Activated CD4-positive, alpha-beta T cell treated with anti-CD3 and anti-CD28 coated beads for 24 hours (primary cell): ENCODE measurements around the gene GNA14.
"Not testable (repeated sequence)": the region's sequence is repeated elsewhere in the genome, so short reads cannot be mapped to it uniquely, and the experiment has no call there.

ENCODE experiments used
- DNase-seq, 2 donors: peaks; one replicate each; pipeline ENCODE4 v3.0.0-alpha.2; 2020; ENCODE audit warnings: low read depth in 2 of 2

Gene GNA14

DNA sequence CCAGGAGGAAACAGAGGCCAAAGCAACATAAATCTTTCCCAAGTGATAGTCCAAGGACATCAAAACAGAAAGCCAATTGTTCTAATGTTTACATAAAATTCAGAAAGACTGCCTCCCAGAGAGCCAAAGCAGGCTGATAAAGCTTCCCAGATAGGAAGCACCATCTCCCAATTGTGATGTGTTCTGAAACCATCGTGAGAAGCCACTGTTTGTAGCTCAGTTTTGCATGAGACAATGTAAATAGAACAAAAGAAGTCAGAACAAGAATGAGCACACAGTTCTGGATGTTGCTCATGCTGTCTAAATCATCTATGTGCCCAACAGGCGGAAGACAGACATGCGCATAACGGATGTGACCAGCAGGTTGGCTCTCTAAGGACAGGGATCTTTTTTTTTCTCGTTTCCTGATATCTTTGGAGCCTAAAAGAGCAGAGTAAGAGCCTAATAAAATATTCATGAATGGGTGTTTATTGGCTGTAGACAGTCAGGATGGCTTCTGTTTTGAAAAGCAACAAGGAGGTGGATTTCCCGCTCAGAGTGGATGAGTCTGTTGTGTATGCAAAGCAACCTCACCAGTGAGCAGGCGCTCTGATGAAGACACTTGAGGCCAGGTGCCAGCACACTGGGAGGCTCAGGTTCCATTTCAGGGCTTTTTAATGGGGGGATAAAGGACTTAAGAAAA is 113.6 kb downstream of the GNA14 start:
- DNase-seq = no peak

GRCh38 chr9:77533671-77534070 is 114.5 kb downstream of the GNA14 start:
- no peak for DNase-seq

- no peak for DNase-seq
Observed at GRCh38 chr9:77532607-77533006, 115.5 kb downstream of the GNA14 start.

- DNase-seq = no peak
Observed at GRCh38 chr9:77531400-77531799, 116.7 kb downstream of the GNA14 start.

GRCh38 chr9:77523891-77524290 is 124.2 kb downstream of the GNA14 start:
- no peak for DNase-seq

GRCh38 chr9:77521091-77521490 is 127.0 kb downstream of the GNA14 start:
- no peak for DNase-seq

DNA sequence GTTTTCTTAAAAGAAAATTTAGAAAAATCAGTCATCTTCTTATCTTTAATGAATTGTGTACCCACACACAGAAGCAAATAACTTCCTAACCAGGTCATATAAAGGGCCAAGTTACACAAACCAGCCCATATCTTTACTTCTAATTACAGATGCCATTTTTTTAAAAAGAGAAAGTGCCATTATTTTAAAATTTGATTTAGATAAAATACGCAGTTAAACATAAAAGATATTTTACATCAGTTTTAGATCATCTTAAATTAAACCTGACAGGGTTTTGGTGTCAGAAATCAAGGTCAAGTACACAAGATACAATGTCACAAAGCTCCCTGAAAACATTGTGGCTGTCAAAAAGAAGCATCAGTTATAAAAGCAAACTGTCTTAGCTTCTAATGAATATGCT is 129.4 kb downstream of the GNA14 start:
- DNase-seq = no peak

DNA sequence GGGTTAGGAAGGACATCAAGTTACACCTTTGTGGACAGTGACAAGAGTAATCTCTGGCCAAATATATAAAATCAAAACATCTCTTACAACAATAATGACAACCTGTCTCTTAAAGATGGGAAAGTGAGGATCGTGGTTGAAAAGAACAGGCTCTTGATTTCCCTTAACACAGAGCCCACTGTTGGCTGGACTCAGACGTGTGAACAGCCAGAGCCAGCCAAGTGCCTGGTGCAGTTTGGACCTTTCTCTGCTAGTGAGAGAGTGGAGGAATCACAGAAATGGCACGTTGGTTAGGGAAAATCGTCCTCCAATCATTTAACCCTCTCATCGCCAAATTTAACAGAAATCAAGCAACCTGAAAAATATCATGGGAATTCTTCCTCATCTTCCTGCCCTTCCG is 131.3 kb downstream of the GNA14 start:
- DNase-seq = no peak

DNA sequence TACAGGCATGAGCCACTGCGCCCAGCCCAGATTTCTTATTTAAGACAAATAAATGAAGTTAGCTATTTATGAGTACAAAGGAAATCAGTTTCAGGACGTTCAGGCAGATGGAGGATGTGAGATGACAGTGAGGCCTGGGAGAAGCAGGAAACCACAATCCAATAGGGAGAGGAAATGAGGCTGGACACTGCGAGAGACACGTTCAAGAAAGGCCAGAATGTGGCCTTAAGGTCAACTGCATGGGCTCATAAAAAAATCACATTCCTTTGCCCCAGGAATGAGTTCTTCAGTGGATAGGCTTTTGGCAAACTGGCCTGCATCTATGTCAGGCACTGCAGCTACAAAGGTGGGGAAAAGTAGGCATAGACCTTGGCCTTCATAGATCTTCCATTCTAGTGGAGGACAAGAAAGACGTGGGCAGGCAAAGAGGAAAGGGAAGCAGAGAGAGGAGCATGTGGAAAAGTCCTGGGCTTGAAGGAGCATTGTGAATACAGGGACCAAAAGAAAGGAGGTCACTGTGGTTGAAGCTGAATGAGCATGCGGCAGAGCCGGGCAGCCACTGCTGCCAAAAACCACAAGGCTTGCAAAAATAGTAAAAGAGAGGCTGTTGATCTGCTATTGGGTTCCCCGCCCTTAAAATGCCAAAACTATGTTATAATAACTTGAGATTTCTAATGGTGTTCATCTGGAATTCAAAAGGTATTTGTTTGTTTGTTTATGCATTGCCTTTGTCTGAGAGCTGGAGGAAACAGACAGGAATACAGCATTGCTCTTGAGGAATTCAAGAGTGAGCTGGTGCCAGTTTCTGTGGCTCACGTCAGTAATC is 133.0 kb downstream of the GNA14 start:
- DNase-seq = no peak

GRCh38 chr9:77513457-77513856 is 134.7 kb downstream of the GNA14 start:
- DNase-seq = no peak

GRCh38 chr9:77512876-77513275 is 135.2 kb downstream of the GNA14 start:
- no peak for DNase-seq

DNA sequence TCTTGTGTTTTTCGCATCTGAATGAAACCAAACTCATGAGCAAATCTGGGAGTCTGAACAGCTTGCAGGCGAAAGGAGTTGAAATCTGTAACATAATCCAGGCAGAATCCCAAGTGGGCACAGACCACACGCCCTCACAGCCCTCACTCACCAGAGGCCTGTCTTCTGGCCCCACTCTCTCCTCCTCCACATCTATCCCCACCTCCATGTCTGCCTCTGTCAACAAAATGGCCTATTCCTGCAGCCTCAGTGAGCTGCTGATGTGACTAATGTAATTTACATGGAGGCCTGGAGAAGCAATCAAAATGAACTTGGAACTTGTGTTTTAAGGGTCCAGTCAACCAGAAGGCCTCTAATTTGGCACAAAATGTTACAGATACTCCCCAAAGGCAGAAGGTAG is 136.6 kb downstream of the GNA14 start:
- no peak for DNase-seq

GRCh38 chr9:77510666-77511065 is 137.5 kb downstream of the GNA14 start:
- no peak for DNase-seq

- DNase-seq = no peak
Observed at GRCh38 chr9:77508396-77508795, 139.7 kb downstream of the GNA14 start.

GRCh38 chr9:77507212-77507961 is 140.7 kb downstream of the GNA14 start:
- no peak for DNase-seq

DNA sequence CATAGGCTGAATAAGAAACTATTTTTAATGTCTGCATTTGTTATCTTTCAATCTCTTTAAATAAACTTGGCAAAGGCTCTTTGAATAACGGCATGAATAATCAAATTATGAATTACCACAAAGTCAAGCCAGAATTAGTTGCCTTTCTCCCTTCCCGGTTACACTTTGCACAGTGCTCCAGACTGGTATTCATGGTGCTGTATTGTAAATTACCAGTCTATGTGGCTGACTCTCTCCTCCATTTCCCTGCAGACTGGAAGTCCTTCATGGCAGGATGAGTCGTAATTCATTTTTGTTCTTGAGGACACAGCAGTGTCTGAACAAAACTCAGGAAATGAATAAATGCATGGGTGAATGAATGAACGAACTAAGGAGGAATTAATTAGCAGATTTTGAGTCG is 142.9 kb downstream of the GNA14 start:
- DNase-seq = no peak

DNA sequence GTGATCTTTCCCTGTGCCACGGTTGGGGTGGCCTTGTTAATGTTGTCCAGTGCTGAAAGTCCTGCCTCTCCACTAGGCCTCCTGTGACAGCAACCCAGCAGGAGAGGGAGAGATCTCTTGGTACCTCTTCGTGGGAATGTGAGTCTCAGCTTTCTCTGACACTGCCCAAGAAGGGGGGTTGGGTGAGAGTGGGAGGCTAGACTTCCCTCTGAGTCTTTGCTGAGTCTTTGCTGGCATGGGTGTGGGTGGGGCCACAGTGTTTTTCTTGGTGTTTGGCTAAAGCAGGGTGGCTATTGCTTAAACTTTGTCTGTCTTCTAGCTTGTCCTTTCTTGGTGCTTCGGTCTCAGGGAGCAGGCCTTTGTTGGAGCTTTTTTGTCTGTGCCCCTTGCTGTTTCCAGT is 145.6 kb downstream of the GNA14 start:
- DNase-seq = no peak

DNA sequence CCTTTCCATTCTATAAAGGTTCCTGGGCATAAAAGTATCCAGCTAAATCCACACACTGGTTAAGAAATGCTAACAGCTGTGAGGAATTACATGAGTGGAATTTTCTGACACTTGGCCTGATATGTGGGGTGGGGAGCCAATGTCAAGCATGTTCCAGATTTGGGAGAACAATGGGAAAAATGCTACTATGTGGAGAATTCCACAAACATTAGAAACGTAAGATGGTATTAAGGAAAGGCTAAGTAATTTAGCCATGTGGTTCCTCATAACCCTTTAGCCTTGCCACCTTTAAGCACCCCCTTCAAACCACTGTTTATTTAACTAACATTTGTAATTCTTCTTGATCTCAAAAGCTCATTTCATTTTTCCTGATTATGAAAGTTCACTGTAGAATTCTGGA is 149.2 kb downstream of the GNA14 start:
- no peak for DNase-seq

GRCh38 chr9:77497322-77498198 is 150.6 kb downstream of the GNA14 start:
- no peak for DNase-seq

GRCh38 chr9:77495834-77496671 is 152.1 kb downstream of the GNA14 start:
- DNase-seq = no peak

DNA sequence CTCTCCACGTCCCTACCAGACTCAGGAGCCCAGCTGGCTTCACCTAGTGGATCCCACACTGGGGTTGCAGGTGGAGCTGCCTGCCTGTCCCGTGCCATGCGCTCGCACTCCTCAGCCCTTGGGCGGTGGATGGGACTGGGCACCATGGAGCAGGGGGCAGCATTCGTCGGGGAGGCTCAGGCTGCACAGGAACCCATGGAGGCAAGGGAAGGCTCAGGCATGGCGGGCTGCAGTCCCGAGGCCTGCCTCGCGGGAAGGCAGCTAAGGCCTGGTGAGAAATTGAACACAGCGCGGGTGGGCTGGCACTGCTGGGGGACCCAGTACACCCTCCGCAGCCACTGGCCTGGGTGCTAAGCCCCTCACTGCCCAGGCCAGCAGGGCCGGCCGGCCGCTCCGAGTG is 157.8 kb downstream of the GNA14 start:
- not testable (repeated sequence) for DNase-seq
